B cell (primary cell): ENCODE measurements around the gene PDPN. TPM values are rescaled to one million over a fixed set of nuclear protein-coding genes. Genes with fewer than 3 reads are reported as not detected.

Experiments used
- ATAC-seq: fragments of 200-7000 bp; cut with Tn5 transposase; one replicate; pipeline ENCODE4 v1.10.0; 2021; ENCODE audit warnings: low read depth, mild to moderate bottlenecking, moderate number of reproducible peaks, moderate library complexity
- CTCF ChIA-PET: fragments of 350-600 bp; sonication (Branson Sonifier 250); formaldehyde crosslinking; loops from one replicate; lab custom pipeline; 2021; ENCODE audit warnings: antibody characterized with exemption, inconsistent platforms; lab: Charles Lee
- POLR2A ChIA-PET: fragments of 350-600 bp; sonication (Branson Sonifier 250); formaldehyde crosslinking; loops from one replicate; lab custom pipeline; 2021; ENCODE audit warnings: antibody characterized with exemption; lab: Charles Lee
- DNase-seq: peaks from one replicate; pipeline ENCODE4 v3.0.0; 2013
- H2AFZ ChIP-seq: 2 replicates; pipeline ENCODE4 v1.6.1; 2012; ENCODE audit warnings: mild to moderate bottlenecking, low read depth, low read length; ENCODE audit not compliant: insufficient read depth, poor library complexity, severe bottlenecking
- H3K27ac ChIP-seq, 2 donors: 1 replicate in 1 of 2; 2 replicates in 1 of 2; pipeline ENCODE4 v1.5.1; 2012 to 2013; ENCODE audit warnings: low read length in 2 of 2, mild to moderate bottlenecking in 2 of 2, moderate library complexity in 1 of 2
- H3K27me3 ChIP-seq, 4 experiments: fragments of 200-600 bp in 1 of 4; sonication (generic) in 1 of 4; replicated peaks in 1 of 4; 1 replicate in 2 of 4; 2 replicates in 2 of 4; pipeline versions ENCODE4 v1.6.1 to v1.7.0; 2013 to 2016; ENCODE audit warnings: low read length in 3 of 4, mild to moderate bottlenecking in 2 of 4, mixed read lengths in 1 of 4, moderate library complexity in 1 of 4; ENCODE audit not compliant: insufficient read depth in 4 of 4, control insufficient read depth in 3 of 4; ENCODE audit errors: control extremely low read depth in 1 of 4
- H3K36me3 ChIP-seq, 2 experiments: replicated peaks in 1 of 2; 1 replicate in 1 of 2; 2 replicates in 1 of 2; pipeline versions ENCODE4 v1.6.1 to v1.7.1; 2013; ENCODE audit warnings: low read length in 1 of 2; ENCODE audit not compliant: insufficient read depth in 2 of 2, control insufficient read depth in 1 of 2; ENCODE audit errors: control extremely low read depth in 1 of 2, extremely low read depth in 1 of 2
- H3K4me1 ChIP-seq, 2 donors: fragments of 200-600 bp in 1 of 2; sonication (generic) in 1 of 2; 1 replicate in 1 of 2; 2 replicates in 1 of 2; pipeline versions ENCODE4 v1.5.1 to v1.6.1; 2013 to 2017; ENCODE audit warnings: low read length in 2 of 2; ENCODE audit not compliant: control insufficient read depth in 2 of 2, insufficient read depth in 2 of 2
- H3K4me2 ChIP-seq: replicated peaks from 2 replicates; pipeline ENCODE3; 2012; ENCODE audit warnings: mild to moderate bottlenecking, low read depth, low read length; ENCODE audit not compliant: poor library complexity, severe bottlenecking
- H3K4me3 ChIP-seq, 5 experiments: fragments of 200-600 bp in 1 of 5; sonication (generic) in 1 of 5; 1 replicate in 3 of 5; 2 replicates in 2 of 5; pipeline versions ENCODE4 v1.5.1 to v1.7.0; 2011 to 2016; ENCODE audit warnings: low read length in 4 of 5, mild to moderate bottlenecking in 4 of 5, low read depth in 2 of 5, control low read depth in 1 of 5, moderate library complexity in 1 of 5; ENCODE audit not compliant: insufficient read depth in 1 of 5; ENCODE audit errors: control extremely low read depth in 1 of 5, extremely low read depth in 1 of 5
- H3K79me2 ChIP-seq: fragments of 200-600 bp; sonication (generic); one replicate; pipeline ENCODE4 v1.6.0; 2016; ENCODE audit warnings: low read length; ENCODE audit not compliant: control insufficient read depth, insufficient read depth
- H3K9ac ChIP-seq: fragments of 200-600 bp; sonication (generic); 2 replicates; pipeline ENCODE4 v1.6.1; 2017; ENCODE audit warnings: mild to moderate bottlenecking, low read length, moderate library complexity
- H3K9me3 ChIP-seq, 3 donors: one replicate each; pipeline versions ENCODE4 v1.6.1 to v1.7.1; 2013; ENCODE audit warnings: low read length in 2 of 3; ENCODE audit not compliant: control insufficient read depth in 2 of 3, insufficient read depth in 1 of 3; ENCODE audit errors: control extremely low read depth in 1 of 3
- H4K20me1 ChIP-seq: 2 replicates; pipeline ENCODE4 v1.6.0; 2012; ENCODE audit warnings: mild to moderate bottlenecking, low read length; ENCODE audit not compliant: insufficient read depth, control insufficient read depth, poor library complexity, severe bottlenecking
- H3K27ac Mint-ChIP-seq: one replicate; pipeline ENCODE4 v1.8.0; 2021; ENCODE audit warnings: mixed read lengths
- H3K27me3 Mint-ChIP-seq: one replicate; pipeline ENCODE4 v1.8.0; 2021; ENCODE audit warnings: mixed read lengths
- H3K4me1 Mint-ChIP-seq: one replicate; pipeline ENCODE4 v1.8.0; 2021; ENCODE audit warnings: mixed read lengths
- H3K4me3 Mint-ChIP-seq: one replicate; pipeline ENCODE4 v1.8.0; 2021; ENCODE audit warnings: mixed read lengths
- H3K9me3 Mint-ChIP-seq: one replicate; pipeline ENCODE4 v1.8.0; 2022; ENCODE audit warnings: mixed read lengths; ENCODE audit not compliant: insufficient read depth
- CTCF ChIP-seq: fragments of 200-600 bp; IDR thresholded peaks from one replicate; pipeline ENCODE4 v1.8.0; 2022; ENCODE audit warnings: antibody characterized with exemption, mild to moderate bottlenecking
- EZH2 ChIP-seq: IDR thresholded peaks from 2 replicates; pipeline ENCODE4 v1.6.1; 2012; ENCODE audit warnings: borderline replicate concordance, low read depth, mild to moderate bottlenecking, moderate library complexity, low read length; ENCODE audit not compliant: insufficient read depth, poor library complexity, severe bottlenecking
- WGBS: methylation state at CpG from one replicate; pipeline ENCODE4 v1.1.5; 2013; ENCODE audit warnings: missing lambda C conversion rate; ENCODE audit not compliant: insufficient coverage; 5-methylcytosine and 5-hydroxymethylcytosine counted together
- intact Hi-C: fragments of 100-400 bp; cut with micrococcal nuclease; formaldehyde crosslinking; loops from one replicate; pipeline ENCODE4 v1.10.0; 2022
- polyA plus RNA-seq: library from polyadenylated mRNA; depleted of rRNA; stranded (reverse); fragments of >200 nt; gene quantifications from 2 replicates; pipeline ENCODE4 v1.2.3, GENCODE V29; 2012
- total RNA-seq, 2 donors: library from RNA; stranded (reverse); fragments of 120-200 nt in 1 of 2; gene quantifications; 1 replicate in 1 of 2; 2 replicates in 1 of 2; pipeline versions ENCODE4 v1.2.3 to v1.2.4, GENCODE V29; 2013 to 2022

The PDPN gene
- total and polyA plus RNA-seq, 2 donors (not counting 1 experiment from before 2014, with no cell fraction given) = not detected

- no peaks in the 10 kb centered on the region for H3K4me1 Mint-ChIP-seq
- peaks cover 0 to 4% (median 0%) of the 10 kb centered on the region in 4 experiments for H3K27me3 ChIP-seq
- H3K9me3 ChIP-seq = no peaks in the 10 kb centered on the region
- no peak overlapping the region for H3K4me2 ChIP-seq
- ChIA-PET POLR2A (no interaction called here), CTCF (interaction anchor here (0.9 kb wide), 1 partner anchor 19 kb away, joined by 3 read pairs; no protein-coding TSS in a partner anchor)
- no peak overlapping the region for H3K27ac Mint-ChIP-seq
- no peak overlapping the region for H3K4me3 Mint-ChIP-seq
- no peak overlapping the region for H3K9ac ChIP-seq
- DNase-seq = no peak
- WGBS = 76% methylated on average over 8 of the region's 8 CpGs
- intact Hi-C loops = no loop called here
- no peak for TF ChIP-seq EZH2
- no peak for TF ChIP-seq CTCF
- no peak for ATAC-seq
- H3K4me1 ChIP-seq = no peaks in the 10 kb centered on the region
- H3K27me3 Mint-ChIP-seq = peaks cover 31% of the 10 kb centered on the region
- no peak overlapping the region for H3K27ac ChIP-seq
- H4K20me1 ChIP-seq = no peaks in the 10 kb centered on the region
- H3K36me3 ChIP-seq = no peaks in the 10 kb centered on the region
- no peaks in the 10 kb centered on the region for H3K9me3 Mint-ChIP-seq
- H2AFZ ChIP-seq = no peak overlapping the region
- no peak overlapping the region for H3K4me3 ChIP-seq
- no peaks in the 10 kb centered on the region for H3K79me2 ChIP-seq
These were observed 36.3 kb downstream of the PDPN start for GRCh38 chr1:13619909-13620308.

GRCh38 chr1:13620825-13621224 lies 37.2 kb downstream of the PDPN start:
- TF ChIP-seq CTCF (no peak), EZH2 (no peak)
- no peak overlapping the region for H3K27ac Mint-ChIP-seq
- H3K9me3 Mint-ChIP-seq = no peaks in the 10 kb centered on the region
- ATAC-seq (no peak), DNase-seq (no peak)
- Histone ChIP-seq H3K4me3 (no peak overlapping the region), H3K27ac (no peak overlapping the region), H3K9me3 (no peaks in the 10 kb centered on the region), H3K4me1 (no peaks in the 10 kb centered on the region), H3K79me2 (no peaks in the 10 kb centered on the region), H3K4me2 (no peak overlapping the region), H3K27me3 (peaks cover 0 to 4% (median 0%) of the 10 kb centered on the region in 4 experiments), H3K36me3 (no peaks in the 10 kb centered on the region), H2AFZ (no peak overlapping the region), H3K9ac (no peak overlapping the region), H4K20me1 (no peaks in the 10 kb centered on the region)
- ChIA-PET CTCF (no interaction called here), POLR2A (no interaction called here)
- H3K4me3 Mint-ChIP-seq = no peak overlapping the region
- no peaks in the 10 kb centered on the region for H3K4me1 Mint-ChIP-seq
- 89% methylated on average over 3 of the region's 5 CpGs for WGBS
- intact Hi-C loops = no loop called here
- H3K27me3 Mint-ChIP-seq = peaks cover 31% of the 10 kb centered on the region
